ENCODE measurements around the gene CD82. TPM values are rescaled to one million over a fixed set of nuclear protein-coding genes. Genes with fewer than 3 reads are reported as not detected.

The CD82 gene
- total RNA-seq, 1 experiment from 2014 or later: 26.1 TPM

DNA sequence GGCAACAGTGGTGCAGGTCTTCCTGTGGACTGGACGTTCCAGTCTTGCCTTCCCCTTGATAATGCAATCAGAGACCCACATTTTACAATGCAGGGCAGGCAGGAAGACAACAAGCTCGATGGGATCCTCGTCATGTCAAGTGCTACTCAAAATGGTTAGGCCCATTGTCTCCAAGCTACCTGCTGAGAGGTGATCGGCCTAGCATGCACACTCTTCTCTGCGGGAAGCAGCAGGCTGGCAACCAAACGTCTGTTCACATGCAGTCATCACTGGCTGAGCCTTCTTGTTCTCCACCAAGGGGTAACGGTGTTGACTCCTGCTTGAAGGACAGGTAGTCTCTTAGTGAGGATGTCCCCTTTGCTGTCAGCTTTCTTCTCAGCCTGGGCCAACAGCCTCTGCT is 25.5 kb upstream of the CD82 start:
- intact Hi-C loops (cut with micrococcal nuclease; ENCODE audit: unreplicated experiment) (loop anchor here (2.0 kb wide), 1 partner anchor 253 kb away; no protein-coding TSS in a partner anchor), in situ Hi-C loops (cut with HindIII; ENCODE audit: low pct_unique_long_range_greater_than_20kb, low sequenced_read_pairs) (no loop called here)
- no peaks in the 10 kb centered on the region for H3K9me3 ChIP-seq (ENCODE audit: control insufficient read depth, insufficient read depth, low read depth, low read length)
- H3K4me1 ChIP-seq (ENCODE audit: control insufficient read depth, insufficient read depth, low read length): no peaks in the 10 kb centered on the region; the same call in 1 of the 2 replicates
- H3K36me3 ChIP-seq (ENCODE audit: control insufficient read depth, insufficient read depth, low read length): no peaks in the 10 kb centered on the region
- no peaks in the 10 kb centered on the region for H3K27me3 ChIP-seq (ENCODE audit: control insufficient read depth, insufficient read depth, low read length)
- ChIA-PET POLR2A (no interaction called here), CTCF (interaction anchor here (1.7 kb wide), 1 partner anchor 254 kb away, joined by 4 read pairs; no protein-coding TSS in a partner anchor)
- no peak overlapping the region for H3K27ac ChIP-seq (ENCODE audit: low read length)
- TF ChIP-seq, protein P1, sequence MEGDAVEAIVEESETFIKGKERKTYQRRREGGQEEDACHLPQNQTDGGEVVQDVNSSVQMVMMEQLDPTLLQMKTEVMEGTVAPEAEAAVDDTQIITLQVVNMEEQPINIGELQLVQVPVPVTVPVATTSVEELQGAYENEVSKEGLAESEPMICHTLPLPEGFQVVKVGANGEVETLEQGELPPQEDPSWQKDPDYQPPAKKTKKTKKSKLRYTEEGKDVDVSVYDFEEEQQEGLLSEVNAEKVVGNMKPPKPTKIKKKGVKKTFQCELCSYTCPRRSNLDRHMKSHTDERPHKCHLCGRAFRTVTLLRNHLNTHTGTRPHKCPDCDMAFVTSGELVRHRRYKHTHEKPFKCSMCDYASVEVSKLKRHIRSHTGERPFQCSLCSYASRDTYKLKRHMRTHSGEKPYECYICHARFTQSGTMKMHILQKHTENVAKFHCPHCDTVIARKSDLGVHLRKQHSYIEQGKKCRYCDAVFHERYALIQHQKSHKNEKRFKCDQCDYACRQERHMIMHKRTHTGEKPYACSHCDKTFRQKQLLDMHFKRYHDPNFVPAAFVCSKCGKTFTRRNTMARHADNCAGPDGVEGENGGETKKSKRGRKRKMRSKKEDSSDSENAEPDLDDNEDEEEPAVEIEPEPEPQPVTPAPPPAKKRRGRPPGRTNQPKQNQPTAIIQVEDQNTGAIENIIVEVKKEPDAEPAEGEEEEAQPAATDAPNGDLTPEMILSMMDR (IDR thresholded peaks at IDR 0.05): no peak
- TF ChIP-seq POLR2AphosphoS5 (IDR thresholded peaks at IDR 0.05; ENCODE audit: low read depth, low read length) (no peak), SIN3A (IDR thresholded peaks at IDR 0.05; ENCODE audit: borderline replicate concordance, insufficient read depth, low read depth, low read length) (no peak), TCF7L2 (IDR thresholded peaks at IDR 0.05; ENCODE audit: low read depth, low read length) (no peak)
- TF ChIP-seq, protein P2, sequence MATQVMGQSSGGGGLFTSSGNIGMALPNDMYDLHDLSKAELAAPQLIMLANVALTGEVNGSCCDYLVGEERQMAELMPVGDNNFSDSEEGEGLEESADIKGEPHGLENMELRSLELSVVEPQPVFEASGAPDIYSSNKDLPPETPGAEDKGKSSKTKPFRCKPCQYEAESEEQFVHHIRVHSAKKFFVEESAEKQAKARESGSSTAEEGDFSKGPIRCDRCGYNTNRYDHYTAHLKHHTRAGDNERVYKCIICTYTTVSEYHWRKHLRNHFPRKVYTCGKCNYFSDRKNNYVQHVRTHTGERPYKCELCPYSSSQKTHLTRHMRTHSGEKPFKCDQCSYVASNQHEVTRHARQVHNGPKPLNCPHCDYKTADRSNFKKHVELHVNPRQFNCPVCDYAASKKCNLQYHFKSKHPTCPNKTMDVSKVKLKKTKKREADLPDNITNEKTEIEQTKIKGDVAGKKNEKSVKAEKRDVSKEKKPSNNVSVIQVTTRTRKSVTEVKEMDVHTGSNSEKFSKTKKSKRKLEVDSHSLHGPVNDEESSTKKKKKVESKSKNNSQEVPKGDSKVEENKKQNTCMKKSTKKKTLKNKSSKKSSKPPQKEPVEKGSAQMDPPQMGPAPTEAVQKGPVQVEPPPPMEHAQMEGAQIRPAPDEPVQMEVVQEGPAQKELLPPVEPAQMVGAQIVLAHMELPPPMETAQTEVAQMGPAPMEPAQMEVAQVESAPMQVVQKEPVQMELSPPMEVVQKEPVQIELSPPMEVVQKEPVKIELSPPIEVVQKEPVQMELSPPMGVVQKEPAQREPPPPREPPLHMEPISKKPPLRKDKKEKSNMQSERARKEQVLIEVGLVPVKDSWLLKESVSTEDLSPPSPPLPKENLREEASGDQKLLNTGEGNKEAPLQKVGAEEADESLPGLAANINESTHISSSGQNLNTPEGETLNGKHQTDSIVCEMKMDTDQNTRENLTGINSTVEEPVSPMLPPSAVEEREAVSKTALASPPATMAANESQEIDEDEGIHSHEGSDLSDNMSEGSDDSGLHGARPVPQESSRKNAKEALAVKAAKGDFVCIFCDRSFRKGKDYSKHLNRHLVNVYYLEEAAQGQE (IDR thresholded peaks at IDR 0.05; ENCODE audit: insufficient read depth in 1 of 2, low read depth in 2 of 2, low read length in 1 of 2): no peak
- no peak overlapping the region for H3K4me3 ChIP-seq (ENCODE audit: low read depth in 2 of 2, low read length in 2 of 2)
- DNase-seq (ENCODE audit: low read depth, low spot score) (no peak), ATAC-seq (no peak)
- no TSS peak for BruUV-seq (replicated peaks)

DNA sequence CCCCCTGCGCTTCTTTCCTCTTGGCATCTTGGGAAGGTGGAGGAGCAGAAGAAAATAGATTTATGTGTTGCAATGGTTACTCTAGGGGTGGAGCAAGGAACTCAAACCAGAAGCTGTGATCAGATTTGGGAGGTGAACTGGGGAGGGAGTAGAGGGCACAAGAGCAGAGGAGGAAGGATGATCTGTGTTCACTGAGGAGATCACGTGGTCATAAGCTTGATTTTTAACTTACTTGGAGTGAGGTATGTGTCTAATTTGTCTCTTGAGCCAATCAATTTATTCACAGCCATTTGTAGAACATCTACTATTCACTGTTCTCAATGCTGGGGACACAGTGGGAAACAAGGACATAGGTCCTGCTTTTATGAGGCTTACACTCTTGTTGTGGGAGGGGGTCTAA is 24.8 kb upstream of the CD82 start:
- Histone ChIP-seq H3K9me3 (ENCODE audit: control insufficient read depth, insufficient read depth, low read depth, low read length) (no peaks in the 10 kb centered on the region), H3K27ac (ENCODE audit: low read length) (no peak overlapping the region), H3K4me1 (ENCODE audit: control insufficient read depth, insufficient read depth, low read length) (no peaks in the 10 kb centered on the region), H3K36me3 (ENCODE audit: control insufficient read depth, insufficient read depth, low read length) (no peaks in the 10 kb centered on the region), H3K27me3 (ENCODE audit: control insufficient read depth, insufficient read depth, low read length) (no peaks in the 10 kb centered on the region), H3K4me3 (ENCODE audit: low read depth in 2 of 2, low read length in 2 of 2) (no peak overlapping the region)
- no peak for TF ChIP-seq TCF7L2 (IDR thresholded peaks at IDR 0.05; ENCODE audit: low read depth, low read length)
- TF ChIP-seq SIN3A (IDR thresholded peaks at IDR 0.05; ENCODE audit: borderline replicate concordance, insufficient read depth, low read depth, low read length): no peak
- TF ChIP-seq POLR2AphosphoS5 (IDR thresholded peaks at IDR 0.05; ENCODE audit: low read depth, low read length): no peak
- TF ChIP-seq, protein P2 (IDR thresholded peaks at IDR 0.05; ENCODE audit: insufficient read depth in 1 of 2, low read depth in 2 of 2, low read length in 1 of 2): no peak
- TF ChIP-seq, protein P1 (IDR thresholded peaks at IDR 0.05): no peak
- no TSS peak for BruUV-seq (replicated peaks)
- ATAC-seq: no peak
- in situ Hi-C loops (cut with HindIII; ENCODE audit: low pct_unique_long_range_greater_than_20kb, low sequenced_read_pairs) (no loop called here), intact Hi-C loops (cut with micrococcal nuclease; ENCODE audit: unreplicated experiment) (no loop called here)
- no peak for DNase-seq (ENCODE audit: low read depth, low spot score)
- POLR2A ChIA-PET: no interaction called here
- CTCF ChIA-PET: no interaction called here
